ENCODE data around the gene LTC4S. TPM values are rescaled to one million over a fixed set of nuclear protein-coding genes. Genes with fewer than 3 reads are reported as not detected.

Gene LTC4S
- polyA plus RNA-seq, 3 donors, result 2.2 to 6.8 (median 5.6) TPM

DNA sequence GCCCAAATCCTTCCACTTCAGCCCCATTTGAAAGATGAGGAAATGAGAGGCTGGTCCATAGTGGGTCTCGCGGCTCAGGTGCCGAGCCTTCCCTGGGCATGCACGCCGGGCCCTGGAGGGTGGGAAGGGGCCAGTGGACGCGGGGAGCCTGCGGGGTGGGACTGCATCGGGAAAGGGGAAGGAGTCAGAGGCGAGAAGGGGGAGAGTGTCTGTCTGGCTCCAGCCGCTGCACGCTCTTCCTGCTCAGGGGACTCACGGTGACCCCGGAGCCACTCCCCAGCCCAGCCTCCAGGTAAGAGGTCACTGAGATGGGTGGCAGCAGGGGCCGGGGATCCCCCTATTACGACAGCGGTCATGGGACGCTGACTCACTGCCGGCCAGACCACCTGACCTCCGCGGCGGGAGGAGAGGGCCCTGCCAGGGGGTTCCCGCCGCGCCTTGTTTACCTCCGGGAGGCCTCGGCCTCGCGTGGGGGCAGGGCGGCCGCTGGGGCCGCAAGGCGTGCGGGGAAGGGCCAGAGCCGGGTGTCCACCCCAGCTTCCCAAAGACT is 25.0 kb downstream of the LTC4S start:
- DNase-seq (ENCODE audit: extremely low read depth in 1 of 11, low read depth in 9 of 11, low spot score in 4 of 11), result peak in 7 of 11 donors; percentile 69 to 87 (median 78)

DNA sequence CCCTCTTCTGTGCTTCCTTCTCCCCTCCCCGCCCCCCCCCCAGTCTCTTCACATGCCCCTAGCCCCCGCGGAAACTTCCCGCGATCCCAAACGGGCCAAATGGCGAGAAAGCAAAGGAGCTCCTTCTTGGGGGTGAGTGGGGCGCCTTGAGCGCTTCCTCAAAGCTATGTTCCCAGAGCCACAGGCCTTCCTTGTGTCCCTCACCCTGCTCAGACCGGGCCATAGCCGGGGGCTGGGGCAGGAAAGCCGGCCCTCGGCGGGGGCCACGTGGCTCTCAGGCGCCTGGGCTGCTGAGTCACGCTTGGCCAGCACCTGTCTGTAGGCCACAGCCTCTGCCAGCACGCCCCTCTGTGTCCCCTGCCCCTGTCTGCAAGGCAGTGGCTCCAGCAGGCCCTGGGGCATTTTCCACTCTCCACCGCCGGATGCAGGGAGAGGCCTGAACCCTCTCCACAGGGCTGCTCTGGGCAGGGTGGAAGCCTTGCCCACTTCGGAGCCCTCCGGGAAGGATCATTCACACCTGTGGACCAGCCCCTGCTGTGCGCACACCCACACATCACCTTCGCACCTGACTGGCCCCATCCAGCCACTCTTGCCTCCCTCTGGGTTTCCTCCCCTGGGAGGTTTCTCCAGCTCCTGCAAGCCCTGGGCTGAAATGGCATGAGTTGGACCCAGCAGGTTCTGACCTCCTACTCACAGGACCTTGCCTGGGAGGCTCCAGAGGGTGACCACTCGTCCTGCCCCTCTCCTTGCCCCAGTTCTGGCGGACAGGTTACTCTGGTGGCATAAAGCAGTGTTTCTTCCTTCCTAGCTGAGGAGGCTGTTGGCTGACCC is 25.7 kb downstream of the LTC4S start:
- DNase-seq (ENCODE audit: extremely low read depth in 1 of 11, low read depth in 9 of 11, low spot score in 4 of 11), result no peak

DNA sequence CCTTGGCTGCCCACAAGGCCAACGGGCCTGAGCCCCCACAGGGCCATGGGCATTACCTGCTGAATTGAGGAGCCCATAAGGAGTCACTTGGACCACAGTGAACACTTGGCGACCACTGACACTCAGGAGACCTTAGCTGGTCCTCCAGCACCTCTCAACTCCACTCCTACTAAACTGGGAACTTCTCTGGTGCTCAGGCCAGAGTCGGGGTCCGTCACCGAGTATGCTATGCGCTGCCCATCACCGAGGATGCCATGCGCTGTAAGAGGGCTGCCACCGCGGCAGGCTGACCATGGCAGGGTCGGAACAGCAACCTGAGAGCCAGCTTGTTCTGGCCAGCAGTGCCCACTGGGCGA is 26.3 kb downstream of the LTC4S start:
- DNase-seq (ENCODE audit: extremely low read depth in 1 of 11, low read depth in 9 of 11, low spot score in 4 of 11), result no peak

DNA sequence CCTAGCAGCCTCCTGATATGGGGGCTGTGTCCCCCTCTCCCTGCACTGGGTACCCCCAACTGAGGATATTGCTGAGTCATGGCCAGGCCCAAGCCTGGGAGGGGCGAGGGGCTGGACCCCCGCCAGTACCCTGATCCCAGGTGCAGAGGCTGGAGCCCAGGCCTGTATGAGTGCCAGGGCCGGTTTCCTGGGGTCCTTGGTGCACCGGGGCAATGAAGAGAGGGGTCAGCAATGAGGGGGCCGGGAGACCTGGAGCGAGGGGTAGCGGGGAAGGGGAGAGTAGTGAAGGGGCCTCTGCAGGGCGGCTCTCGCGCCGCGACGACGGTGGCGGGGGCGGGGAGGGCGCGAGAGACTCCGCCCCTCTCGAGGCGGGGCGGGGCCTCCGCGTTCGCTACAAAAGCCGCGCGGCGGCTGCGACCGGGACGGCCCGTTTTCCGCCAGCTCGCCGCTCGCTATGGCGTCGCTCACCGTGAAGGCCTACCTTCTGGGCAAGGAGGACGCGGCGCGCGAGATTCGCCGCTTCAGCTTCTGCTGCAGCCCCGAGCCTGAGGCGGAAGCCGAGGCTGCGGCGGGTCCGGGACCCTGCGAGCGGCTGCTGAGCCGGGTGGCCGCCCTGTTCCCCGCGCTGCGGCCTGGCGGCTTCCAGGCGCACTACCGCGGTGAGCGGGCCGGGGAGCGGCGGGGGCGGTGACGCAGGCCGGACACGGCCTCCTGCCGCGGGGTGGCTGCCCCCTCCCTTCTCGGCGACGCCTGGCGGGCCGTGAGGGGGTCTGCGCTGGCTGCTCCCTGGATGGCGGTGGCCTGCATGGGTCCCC is 26.9 kb downstream of the LTC4S start, which contains the start of gene SQSTM1:
Gene SQSTM1, plus strand, starts transcription at position 423 of the 815 bp plus-strand sequence. Its CDS starts 32 bp downstream, at position 455.
- DNase-seq (ENCODE audit: extremely low read depth in 1 of 11, low read depth in 9 of 11, low spot score in 4 of 11), result peak in 8 of 11 donors; percentile 72 to 88 (median 81)

DNA sequence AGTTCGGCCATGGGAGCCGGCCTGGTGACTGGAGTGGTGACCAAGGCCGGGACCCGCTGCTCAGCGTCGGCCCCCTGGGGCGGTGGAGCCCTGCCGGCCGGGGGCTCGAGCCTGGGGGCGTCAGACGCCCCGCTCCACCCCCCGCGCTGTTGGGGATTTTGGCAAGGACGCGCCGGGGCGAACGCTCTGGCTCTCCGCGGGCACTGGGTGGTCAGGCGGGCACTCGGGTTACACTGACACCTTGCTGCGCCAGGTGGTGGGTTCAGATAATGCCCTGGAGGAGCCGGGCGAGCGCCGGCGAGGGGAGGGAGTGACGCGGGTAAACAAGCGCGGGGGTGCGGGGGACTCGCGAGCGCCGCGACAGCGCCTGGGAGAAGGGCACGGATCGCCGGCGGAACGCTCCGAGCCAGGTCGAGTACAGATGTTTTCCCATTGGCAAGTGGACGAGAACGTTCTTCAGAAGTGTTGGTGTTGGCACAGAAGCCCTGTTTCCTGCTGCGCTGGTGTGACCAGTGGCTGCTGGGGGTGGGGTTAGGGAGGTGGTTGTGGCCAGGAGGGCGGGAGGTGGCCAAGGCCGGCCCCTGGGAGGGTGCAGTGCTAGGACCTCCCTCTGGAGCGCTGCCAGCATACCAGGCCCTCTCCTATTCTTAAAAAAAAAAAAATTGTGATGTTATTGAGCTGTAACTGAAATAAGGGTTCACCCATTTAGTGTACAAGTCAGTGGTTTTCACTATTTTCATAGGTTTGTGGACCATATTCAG is 27.7 kb downstream of the LTC4S start:
- peak in 10 of 11 donors; percentile 76 to 90 (median 84) for DNase-seq (ENCODE audit: extremely low read depth in 1 of 11, low read depth in 9 of 11, low spot score in 4 of 11)

DNA sequence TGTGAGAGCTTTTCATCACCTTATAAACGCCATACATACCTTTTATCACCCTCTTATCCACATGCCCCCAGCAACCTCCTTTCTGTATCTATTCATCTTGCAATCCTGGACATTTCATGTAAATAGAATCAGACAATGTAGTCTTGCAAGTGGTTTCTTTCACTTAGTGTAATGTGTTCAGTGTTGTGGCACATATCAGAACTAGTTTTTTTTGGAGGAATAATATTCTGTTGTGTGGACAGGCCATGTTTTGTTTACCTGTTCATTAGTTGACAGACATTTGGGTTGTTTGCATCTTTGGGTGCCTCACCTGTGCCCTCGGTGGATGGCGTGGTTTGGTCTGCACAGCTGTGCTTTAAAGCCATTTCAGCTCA is 28.3 kb downstream of the LTC4S start:
- no peak for DNase-seq (ENCODE audit: extremely low read depth in 1 of 11, low read depth in 9 of 11, low spot score in 4 of 11)

DNA sequence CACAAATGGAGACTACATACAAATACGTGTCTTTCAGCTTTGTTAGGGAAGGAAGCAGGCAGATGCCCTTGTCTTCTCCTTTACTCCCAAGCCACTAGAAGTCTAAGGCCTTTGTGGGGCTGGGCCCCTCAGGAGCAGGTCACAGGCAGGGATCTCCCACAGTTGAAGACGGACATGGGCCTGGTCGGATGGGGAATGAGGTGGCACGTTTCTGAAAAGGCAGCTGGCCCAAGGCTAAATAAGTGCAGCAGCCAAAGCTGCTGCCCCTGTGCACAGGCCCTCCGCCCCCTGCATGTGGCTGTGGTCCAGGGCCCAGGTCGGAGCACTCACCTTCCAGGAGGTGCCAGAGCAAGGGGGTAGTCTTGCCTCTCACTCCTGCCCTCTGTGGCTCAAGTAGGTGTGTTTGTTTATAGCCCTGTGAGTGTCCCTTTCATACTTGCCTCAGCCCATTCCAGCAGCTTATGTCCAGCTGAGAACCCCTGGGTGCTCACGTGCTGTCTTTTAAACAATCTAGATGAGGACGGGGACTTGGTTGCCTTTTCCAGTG is 28.7 kb downstream of the LTC4S start:
- DNase-seq (ENCODE audit: extremely low read depth in 1 of 11, low read depth in 9 of 11, low spot score in 4 of 11), result no peak

DNA sequence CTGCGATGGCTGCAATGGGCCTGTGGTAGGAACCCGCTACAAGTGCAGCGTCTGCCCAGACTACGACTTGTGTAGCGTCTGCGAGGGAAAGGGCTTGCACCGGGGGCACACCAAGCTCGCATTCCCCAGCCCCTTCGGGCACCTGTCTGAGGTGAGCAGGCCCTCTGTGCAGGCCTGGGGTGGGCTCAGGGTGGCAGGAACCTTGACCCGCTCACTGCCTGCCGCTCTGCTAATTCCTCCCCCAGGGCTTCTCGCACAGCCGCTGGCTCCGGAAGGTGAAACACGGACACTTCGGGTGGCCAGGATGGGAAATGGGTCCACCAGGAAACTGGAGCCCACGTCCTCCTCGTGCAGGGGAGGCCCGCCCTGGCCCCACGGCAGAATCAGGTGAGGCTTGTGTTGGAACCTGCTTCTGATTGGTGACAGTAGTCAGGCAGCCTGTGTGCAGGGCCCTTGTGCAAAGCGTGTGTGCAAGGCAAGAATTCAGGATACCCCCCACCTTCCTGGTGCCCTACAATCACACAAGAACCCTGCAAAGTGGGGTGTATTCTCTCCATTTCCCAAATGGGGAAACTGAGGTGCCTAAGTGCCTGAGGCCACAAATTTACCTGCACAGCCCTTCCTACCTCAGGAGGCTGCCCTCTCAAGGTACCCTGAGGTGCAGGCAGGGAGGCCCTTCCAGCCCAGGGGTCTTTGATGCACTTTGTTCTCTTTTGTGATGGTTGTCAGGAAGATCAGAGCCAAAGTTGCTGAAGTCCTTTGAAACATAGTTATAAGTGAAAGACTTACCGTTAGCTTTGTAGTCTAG is 30.4 kb downstream of the LTC4S start:
- DNase-seq (ENCODE audit: extremely low read depth in 1 of 11, low read depth in 9 of 11, low spot score in 4 of 11), result no peak

DNA sequence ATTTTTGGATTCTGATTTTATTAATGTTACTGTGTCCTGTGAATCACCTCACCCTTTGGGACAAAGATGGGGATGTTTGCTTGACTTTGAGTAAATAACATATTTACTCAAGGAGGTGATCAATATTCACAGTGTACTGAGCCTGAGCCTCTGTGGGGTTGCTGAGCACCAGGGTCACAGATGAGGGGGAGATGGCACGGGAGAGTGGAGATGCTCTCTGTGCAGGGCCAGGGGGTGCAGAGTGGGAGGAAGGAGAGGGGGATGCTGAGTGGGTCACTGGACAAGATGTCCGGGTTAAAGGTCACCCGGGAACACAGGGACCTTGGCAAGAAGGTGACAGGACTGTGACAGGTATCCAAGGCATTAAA is 30.9 kb downstream of the LTC4S start:
- no peak for DNase-seq (ENCODE audit: extremely low read depth in 1 of 11, low read depth in 9 of 11, low spot score in 4 of 11)

DNA sequence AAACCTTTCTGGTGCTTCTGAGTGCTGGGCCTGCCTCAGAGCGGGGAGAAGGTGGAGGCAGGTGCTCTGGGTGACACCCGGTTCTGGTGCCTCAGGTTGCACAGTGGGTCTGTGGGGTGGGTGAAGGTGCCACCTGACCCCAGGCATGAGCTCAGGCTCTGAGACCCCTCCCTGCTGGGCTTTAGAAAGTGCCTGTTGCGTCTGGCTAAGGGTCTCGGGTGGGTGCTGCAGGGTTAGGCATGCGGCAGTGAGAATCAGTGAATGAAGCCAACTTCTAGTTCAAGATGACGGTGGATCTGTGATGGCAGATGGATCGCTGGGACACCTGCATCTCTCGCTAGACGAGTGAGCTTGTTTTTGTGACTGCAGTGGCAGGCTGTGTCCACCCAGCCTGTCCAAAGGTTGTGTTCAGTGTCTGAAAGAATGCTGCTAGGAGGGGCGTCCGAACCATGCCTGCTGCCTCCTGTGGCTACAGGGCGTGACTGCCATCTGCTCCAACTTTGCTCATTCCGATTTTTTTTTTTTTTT is 31.9 kb downstream of the LTC4S start:
- no peak for DNase-seq (ENCODE audit: extremely low read depth in 1 of 11, low read depth in 9 of 11, low spot score in 4 of 11)

DNA sequence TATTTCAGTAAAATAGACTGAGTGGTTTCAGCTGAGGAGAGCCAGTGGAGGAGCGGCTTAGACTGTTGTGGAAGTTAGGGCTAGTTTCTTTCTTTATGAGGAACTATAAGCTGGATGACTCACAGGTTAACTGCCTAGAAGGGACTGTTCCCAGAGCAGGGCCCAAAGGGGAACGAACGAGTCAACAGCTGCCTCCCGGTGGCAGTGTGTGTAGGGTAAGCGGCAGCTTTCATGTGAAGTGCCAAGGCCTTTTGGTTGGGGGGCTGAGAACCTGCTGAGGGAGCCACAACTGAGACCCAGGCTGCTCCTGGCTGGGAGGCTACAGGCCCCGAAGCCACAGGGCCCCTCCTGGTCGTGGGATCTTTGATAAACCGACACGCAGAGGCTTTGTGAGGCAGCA is 33.9 kb downstream of the LTC4S start:
- DNase-seq (ENCODE audit: extremely low read depth in 1 of 11, low read depth in 9 of 11, low spot score in 4 of 11), result no peak

DNA sequence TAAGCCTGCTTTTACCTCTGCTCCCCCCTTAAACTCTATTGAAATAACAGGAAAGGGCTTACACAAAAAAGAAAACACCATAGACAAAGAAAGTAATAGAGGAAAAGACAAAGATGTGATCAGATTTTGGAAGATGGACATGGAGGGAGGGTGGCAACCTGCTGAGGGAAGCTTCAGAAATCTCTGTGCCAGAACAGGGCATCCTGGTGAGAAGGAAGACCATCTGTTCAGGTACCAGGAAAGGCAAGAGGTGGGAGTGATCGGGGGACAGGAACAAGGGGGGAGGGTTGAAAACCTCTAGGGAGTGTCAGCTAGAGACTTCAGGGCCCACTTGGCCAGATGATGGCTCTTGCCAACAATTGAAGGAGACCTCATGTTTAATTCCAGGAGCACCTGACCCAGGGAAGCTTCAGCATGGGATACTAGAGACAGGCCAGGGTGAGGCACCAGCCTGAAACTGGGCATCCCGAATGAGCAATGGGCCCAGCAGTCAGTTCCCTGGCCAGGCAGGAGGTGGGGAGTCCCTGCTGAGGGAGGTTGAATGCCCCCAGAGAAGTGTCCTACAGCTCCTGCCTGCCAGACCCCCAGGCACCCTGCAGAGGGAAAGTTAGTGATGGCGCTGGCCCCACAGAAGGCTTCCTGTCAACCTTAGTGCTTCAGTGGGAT is 35.1 kb downstream of the LTC4S start:
- DNase-seq (ENCODE audit: extremely low read depth in 1 of 11, low read depth in 9 of 11, low spot score in 4 of 11), result no peak

DNA sequence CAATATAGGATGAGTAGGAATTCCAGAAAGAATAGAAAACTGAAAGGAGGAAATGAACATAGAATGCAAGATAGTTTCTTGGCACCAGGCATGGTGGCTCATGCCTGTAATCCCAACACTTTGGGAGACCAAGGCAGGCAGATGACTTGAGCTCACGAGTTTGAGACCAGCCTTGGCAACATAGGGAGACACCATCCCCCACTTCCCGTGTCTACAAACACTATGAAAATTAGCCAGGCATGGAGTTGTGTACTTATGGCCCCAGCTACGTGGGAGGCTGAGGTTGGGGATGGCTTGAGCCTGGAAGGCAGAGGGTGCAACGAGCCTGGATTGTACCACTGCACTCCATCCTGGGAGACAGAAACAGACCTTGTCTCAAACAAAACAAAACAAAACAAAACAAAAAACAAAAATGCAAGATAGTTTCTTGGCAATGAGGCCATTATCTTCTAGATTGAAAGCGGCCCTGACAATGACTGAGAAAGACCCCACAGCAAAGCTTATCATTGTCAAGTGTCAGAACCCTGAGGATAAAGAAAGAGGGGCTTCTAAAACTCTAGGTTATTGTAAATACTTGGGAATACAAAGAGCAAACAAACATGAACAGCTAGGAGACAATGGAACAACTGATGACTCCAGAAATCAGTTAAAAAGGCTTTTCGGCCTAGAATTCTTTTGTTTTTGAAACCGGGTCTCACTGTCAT is 36.1 kb downstream of the LTC4S start:
- no peak for DNase-seq (ENCODE audit: extremely low read depth in 1 of 11, low read depth in 9 of 11, low spot score in 4 of 11)

DNA sequence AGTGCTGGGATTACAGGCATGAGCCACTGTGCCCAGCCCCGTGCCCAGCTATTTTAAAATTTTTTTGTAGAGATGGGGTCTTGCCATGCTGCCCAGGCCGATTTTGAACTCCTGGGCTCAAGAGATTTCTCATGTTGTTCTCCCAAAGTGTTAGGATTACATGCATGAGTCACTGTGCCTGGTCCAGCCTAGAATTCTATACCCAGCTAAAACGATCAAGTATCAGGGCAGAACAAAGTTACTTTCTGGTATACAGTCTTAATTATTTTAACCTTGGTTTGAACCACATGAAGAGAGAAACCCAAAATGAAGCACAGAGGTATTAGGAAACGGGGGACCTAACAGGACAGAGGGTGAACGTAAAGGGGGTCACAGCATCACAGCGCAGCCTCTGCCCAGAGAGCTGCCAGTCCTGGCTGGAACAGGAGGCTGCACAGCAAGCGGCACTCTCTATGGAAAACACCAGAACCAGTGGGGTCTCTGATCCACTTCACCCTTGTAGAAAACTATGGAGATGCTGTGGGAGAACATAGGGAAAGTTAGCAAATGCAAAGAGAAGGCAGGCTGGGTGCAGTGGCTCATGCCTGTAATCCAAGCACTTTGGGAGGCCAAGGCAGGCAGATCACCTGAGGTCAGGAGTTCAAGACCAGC is 37.2 kb downstream of the LTC4S start:
- no peak for DNase-seq (ENCODE audit: extremely low read depth in 1 of 11, low read depth in 9 of 11, low spot score in 4 of 11)

DNA sequence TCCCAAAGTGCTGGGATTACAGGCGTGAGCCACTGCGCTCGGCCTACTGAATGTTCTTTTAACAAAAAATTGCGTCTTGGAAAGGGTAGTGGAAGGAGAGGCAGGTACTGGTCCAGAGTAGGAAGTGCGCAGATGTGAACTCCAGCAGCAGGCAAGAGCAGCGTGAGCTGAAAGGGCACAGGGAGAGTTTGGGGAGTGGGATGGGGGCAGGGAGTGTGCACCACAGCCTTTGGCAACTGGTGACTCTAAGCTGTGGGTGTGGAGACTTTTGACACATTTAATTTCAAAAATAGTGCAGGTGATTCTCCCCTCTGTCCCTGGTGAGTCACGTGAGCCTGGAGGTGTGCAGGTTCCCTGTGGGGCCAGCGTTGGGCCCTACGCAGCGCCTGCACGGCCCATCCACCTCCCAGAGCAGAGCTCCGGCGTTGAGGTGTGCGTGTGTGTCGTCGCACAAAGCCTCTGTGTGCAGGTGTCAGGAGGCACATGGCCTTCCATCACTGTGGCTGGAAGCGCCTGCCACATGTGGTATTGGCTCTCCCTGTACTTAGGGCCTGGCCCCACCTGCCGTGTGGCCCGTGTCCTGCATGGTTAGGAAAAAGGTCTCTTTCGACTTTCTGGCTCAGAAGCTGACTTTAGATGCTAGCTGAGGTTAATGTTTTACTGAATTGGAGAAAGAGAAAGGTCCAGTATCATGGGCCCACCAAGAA is 38.4 kb downstream of the LTC4S start:
- no peak for DNase-seq (ENCODE audit: extremely low read depth in 1 of 11, low read depth in 9 of 11, low spot score in 4 of 11)
